Transverse colon (tissue), 4 donors: ENCODE results near the gene TC2N. TPM values are rescaled to one million over a fixed set of nuclear protein-coding genes. Genes with fewer than 3 reads are reported as not detected.

Experiments used
- DNase-seq: peaks from one replicate; pipeline ENCODE4 v3.0.0-alpha.2; 2019
- H3K27ac ChIP-seq, 4 donors: fragments of 200-600 bp; sonication (generic); 2 replicates each; pipeline ENCODE4 v1.5.1; 2016 to 2018; ENCODE audit warnings: inconsistent platforms in 4 of 4
- H3K27me3 ChIP-seq: fragments of 200-600 bp; sonication (generic); 2 replicates; pipeline ENCODE4 v1.5.1; 2017; ENCODE audit warnings: inconsistent platforms
- H3K36me3 ChIP-seq, 4 donors: fragments of 200-600 bp; sonication (generic); 2 replicates each; pipeline ENCODE4 v1.5.1; 2017 to 2019; ENCODE audit warnings: inconsistent platforms in 4 of 4
- H3K4me1 ChIP-seq, 4 donors: fragments of 200-600 bp; sonication (generic); 2 replicates each; pipeline ENCODE4 v1.5.1; 2017 to 2020; ENCODE audit warnings: inconsistent platforms in 4 of 4
- H3K4me3 ChIP-seq, 4 donors: fragments of 200-600 bp; sonication (generic); 1 replicate in 1 of 4; 2 replicates in 3 of 4; pipeline versions ENCODE4 v1.5.1 to v1.6.1; 2017 to 2019; ENCODE audit warnings: inconsistent platforms in 4 of 4
- H3K9me3 ChIP-seq, 2 donors: fragments of 200-600 bp; sonication (generic); 2 replicates each; pipeline ENCODE4 v1.5.1; 2017 to 2019; ENCODE audit warnings: inconsistent platforms in 2 of 2
- CTCF ChIP-seq, 5 experiments: fragments of 200-600 bp in 3 of 5; fragments of 450-650 bp in 2 of 5; sonication (generic) in 3 of 5; IDR thresholded peaks; 1 replicate in 2 of 5; 2 replicates in 3 of 5; pipeline ENCODE4 v1.5.1; 2016 to 2017; ENCODE audit warnings: antibody characterized with exemption in 5 of 5, inconsistent platforms in 3 of 5, mild to moderate bottlenecking in 2 of 5, moderate library complexity in 1 of 5
- EP300 ChIP-seq: sonication (generic); formaldehyde crosslinking; IDR thresholded peaks from one replicate; pipeline ENCODE4 v1.6.1; 2017; ENCODE audit warnings: antibody characterized with exemption, low read depth
- POLR2A ChIP-seq: fragments of 450-650 bp; IDR thresholded peaks from one replicate; pipeline ENCODE4 v1.6.1; 2016; ENCODE audit warnings: antibody characterized with exemption, mild to moderate bottlenecking, moderate library complexity
- POLR2AphosphoS5 ChIP-seq, 3 donors: sonication (generic); formaldehyde crosslinking; IDR thresholded peaks; one replicate each; pipeline ENCODE4 v1.6.1; 2016; ENCODE audit warnings: antibody characterized with exemption in 3 of 3
- WGBS, 2 donors: methylation state at CpG; one replicate each; pipeline ENCODE4 v1.1.5; 2018; ENCODE audit warnings: low coverage in 1 of 2; 5-methylcytosine and 5-hydroxymethylcytosine counted together
- in situ Hi-C, 4 donors: fragments of 200-750 bp; cut with MboI; loops; one replicate each; pipeline versions ENCODE4 v1.15.0 to v1.15.1; 2017; ENCODE audit warnings: low sequenced_read_pairs in 3 of 4, low pct_ligation_motif_present in 1 of 4, low pct_unique_long_range_greater_than_20kb in 1 of 4
- intact Hi-C: fragments of 100-400 bp; cut with DNase I; formaldehyde crosslinking; loops from one replicate; pipeline ENCODE4 v1.15.1; 2023; ENCODE audit warnings: low total_unique reads
- total RNA-seq, 4 donors: library from RNA; depleted of rRNA; stranded (reverse); fragments of >200 nt; gene quantifications; one replicate each; pipeline ENCODE4 v1.1.0, GENCODE V29; 2016

The TC2N gene
- total RNA-seq, 4 donors from 2014 or later = 36.0 to 85.4 (median 53.7) TPM

- H3K4me1 ChIP-seq = peaks cover 4 to 40% (median 17%) of the 10 kb centered on the region in 4 donors
Measured at GRCh38 chr14:91876492-91876891, 9.2 kb upstream of the TC2N start.

GRCh38 chr14:91875525-91876286, 8.4 kb upstream of the TC2N start:
- intact Hi-C loops (no loop called here), in situ Hi-C loops (no loop called here)
- peak overlapping the region in 3 of 4 donors; percentile 5 to 42 (median 13) for H3K27ac ChIP-seq
- WGBS, 2 donors = 51 to 53% methylated on average over 3 to 9 of the region's 9 CpGs
- peak; percentile 63 for DNase-seq
- H3K36me3 ChIP-seq = no peaks in the 10 kb centered on the region
- H3K4me1 ChIP-seq = peaks cover 4 to 44% (median 19%) of the 10 kb centered on the region in 4 donors
- no peak overlapping the region for H3K4me3 ChIP-seq
- no peaks in the 10 kb centered on the region for H3K27me3 ChIP-seq
- H3K9me3 ChIP-seq = no peaks in the 10 kb centered on the region
- TF ChIP-seq POLR2AphosphoS5 (IDR thresholded peaks at IDR 0.05) = no peak
- no peak for TF ChIP-seq POLR2A
- no peak for TF ChIP-seq CTCF (IDR thresholded peaks at IDR 0.05)
- no peak for TF ChIP-seq EP300

More at GRCh38 chr14:91876492-91876891, 9.2 kb upstream of the TC2N start:
- in situ Hi-C loops (no loop called here), intact Hi-C loops (no loop called here)
- DNase-seq = no peak
- Histone ChIP-seq H3K27me3 (no peaks in the 10 kb centered on the region), H3K36me3 (no peaks in the 10 kb centered on the region), H3K9me3 (no peaks in the 10 kb centered on the region), H3K27ac (no peak overlapping the region), H3K4me3 (no peak overlapping the region)
- WGBS, 2 donors = 91 to 100% methylated on average over 1 to 6 of the region's 6 CpGs
- TF ChIP-seq POLR2A (no peak), POLR2AphosphoS5 (IDR thresholded peaks at IDR 0.05) (no peak), EP300 (no peak), CTCF (IDR thresholded peaks at IDR 0.05) (no peak)

- WGBS, 2 donors = 60 to 100% methylated on average over 1 to 15 of the region's 15 CpGs
- Histone ChIP-seq H3K36me3 (no peaks in the 10 kb centered on the region), H3K4me1 (peaks cover 4 to 56% (median 19%) of the 10 kb centered on the region in 4 donors), H3K9me3 (no peaks in the 10 kb centered on the region), H3K27me3 (no peaks in the 10 kb centered on the region), H3K27ac (peak overlapping the region; percentile 84 to 91 (median 89)), H3K4me3 (no peak overlapping the region)
- intact Hi-C loops (no loop called here), in situ Hi-C loops (no loop called here)
- peak; percentile 59 for DNase-seq
- TF ChIP-seq POLR2AphosphoS5 (IDR thresholded peaks at IDR 0.05) (peak in 1 of 3 donors; percentile 35), POLR2A (no peak)
Measured at GRCh38 chr14:91873471-91874415, 6.4 kb upstream of the TC2N start.

GRCh38 chr14:91872517-91873470, 5.5 kb upstream of the TC2N start:
- WGBS, 2 donors = 0 to 52% methylated on average over 2 to 15 of the region's 15 CpGs
- peaks cover 0 to 3% (median 1%) of the 10 kb centered on the region in 4 donors for H3K36me3 ChIP-seq
- no peak for TF ChIP-seq EP300
- peak; percentile 68 for TF ChIP-seq POLR2A
- peak; percentile 69 to 79 (median 76) for TF ChIP-seq POLR2AphosphoS5 (IDR thresholded peaks at IDR 0.05)
- H3K27ac ChIP-seq = peak overlapping the region; percentile 84 to 91 (median 89)
- H3K27me3 ChIP-seq = no peaks in the 10 kb centered on the region
- H3K4me1 ChIP-seq = peaks cover 4 to 58% (median 19%) of the 10 kb centered on the region in 4 donors
- no peaks in the 10 kb centered on the region for H3K9me3 ChIP-seq
- intact Hi-C loops (no loop called here), in situ Hi-C loops (no loop called here)
- peak overlapping the region in 1 of 4 donors; percentile 4 for H3K4me3 ChIP-seq
- DNase-seq = peak; percentile 90
